WTC11 (cell line): ENCODE measurements around the gene PTGES2. TPM values are rescaled to one million over a fixed set of nuclear protein-coding genes. Genes with fewer than 3 reads are reported as not detected.

Experiments
- ATF1 ChIP-seq: sonication (generic); formaldehyde crosslinking; IDR thresholded peaks from 2 replicates; pipeline ENCODE4 v1.8.1; 2023; ENCODE audit warnings: mild to moderate bottlenecking, moderate library complexity, missing genetic modification reagents
- EMX1 ChIP-seq: fragments of 250-450 bp; sonication (Bioruptor Pico); IDR thresholded peaks from 2 replicates; pipeline ENCODE4 v1.8.0; 2021; ENCODE audit warnings: mild to moderate bottlenecking
- ESRRA ChIP-seq: sonication (generic); formaldehyde crosslinking; IDR thresholded peaks from 2 replicates; pipeline ENCODE4 v1.8.1; 2022; ENCODE audit warnings: mild to moderate bottlenecking, missing genetic modification reagents, borderline replicate concordance
- IRF2 ChIP-seq: sonication (generic); formaldehyde crosslinking; IDR thresholded peaks from 2 replicates; pipeline ENCODE4 v1.8.0; 2022; ENCODE audit warnings: low read depth, missing genetic modification reagents, borderline replicate concordance
- JAZF1 ChIP-seq: fragments of 250-450 bp; sonication (Bioruptor Pico); IDR thresholded peaks from 2 replicates; pipeline ENCODE4 v1.9.0; 2021; ENCODE audit warnings: moderate library complexity, mild to moderate bottlenecking, inconsistent platforms
- MXD4 ChIP-seq: fragments of 250-450 bp; sonication (Bioruptor Pico); IDR thresholded peaks from 2 replicates; pipeline ENCODE4 v1.8.0; 2021; ENCODE audit warnings: mild to moderate bottlenecking, moderate library complexity, borderline replicate concordance
- MYBL2 ChIP-seq: sonication (generic); formaldehyde crosslinking; IDR thresholded peaks from 2 replicates; pipeline ENCODE4 v1.8.1; 2023; ENCODE audit warnings: mild to moderate bottlenecking, moderate library complexity, missing genetic modification reagents
- NFATC4 ChIP-seq: fragments of 250-450 bp; sonication (Bioruptor Pico); IDR thresholded peaks from 2 replicates; pipeline ENCODE4 v1.9.0; 2021; ENCODE audit warnings: mild to moderate bottlenecking
- NR2C2 ChIP-seq: sonication (generic); formaldehyde crosslinking; IDR thresholded peaks from 2 replicates; pipeline ENCODE4 v1.8.0; 2022; ENCODE audit warnings: mild to moderate bottlenecking, missing genetic modification reagents
- RORB ChIP-seq: fragments of 250-450 bp; sonication (Bioruptor Pico); IDR thresholded peaks from 2 replicates; pipeline ENCODE4 v1.9.0; 2021; ENCODE audit warnings: mild to moderate bottlenecking
- SMAD3 ChIP-seq: sonication (generic); formaldehyde crosslinking; IDR thresholded peaks from 2 replicates; pipeline ENCODE4 v1.8.0; 2022; ENCODE audit warnings: missing genetic modification reagents, mild to moderate bottlenecking, borderline replicate concordance
- TEAD1 ChIP-seq: sonication (generic); formaldehyde crosslinking; IDR thresholded peaks from 2 replicates; pipeline ENCODE4 v1.8.0; 2022; ENCODE audit warnings: mild to moderate bottlenecking, missing genetic modification reagents
- TP53 ChIP-seq: sonication (generic); formaldehyde crosslinking; IDR thresholded peaks from 2 replicates; pipeline ENCODE4 v1.8.1; 2023; ENCODE audit warnings: mild to moderate bottlenecking, missing genetic modification reagents
- ZNF121 ChIP-seq: sonication (generic); formaldehyde crosslinking; IDR thresholded peaks from 2 replicates; pipeline ENCODE4 v1.8.0; 2023; ENCODE audit warnings: missing genetic modification reagents
- ZNF396 ChIP-seq: fragments of 250-450 bp; sonication (Bioruptor Pico); IDR thresholded peaks from 2 replicates; pipeline ENCODE4 v1.8.0; 2021; ENCODE audit warnings: mild to moderate bottlenecking, moderate library complexity, borderline replicate concordance
- ZNF671 ChIP-seq: fragments of 250-450 bp; sonication (Bioruptor Pico); IDR thresholded peaks from 2 replicates; pipeline ENCODE4 v1.8.0; 2021; ENCODE audit warnings: mild to moderate bottlenecking
- total RNA-seq: library from RNA; stranded (reverse); gene quantifications from 3 replicates; pipeline ENCODE4 v1.2.3, GENCODE V29; 2021
- TF ChIP-seq, protein P1 (sequence below): sonication (generic); formaldehyde crosslinking; IDR thresholded peaks from 2 replicates; pipeline ENCODE4 v1.8.1; 2023; ENCODE audit warnings: mild to moderate bottlenecking, missing genetic modification reagents
- TF ChIP-seq, protein P2 (sequence below): fragments of 200-600 bp; IDR thresholded peaks from 2 replicates; pipeline ENCODE4 v1.8.0; 2022; ENCODE audit warnings: antibody characterized with exemption
- TF ChIP-seq, protein P3 (sequence below): sonication (generic); formaldehyde crosslinking; IDR thresholded peaks from 2 replicates; pipeline ENCODE4 v1.8.0; 2022; ENCODE audit warnings: mild to moderate bottlenecking, missing genetic modification reagents
- TF ChIP-seq, protein P4 (sequence below): sonication (generic); formaldehyde crosslinking; IDR thresholded peaks from 2 replicates; pipeline ENCODE4 v1.8.1; 2023; ENCODE audit warnings: mild to moderate bottlenecking, missing genetic modification reagents, moderate library complexity
- TF ChIP-seq, protein P5 (sequence below): sonication (generic); formaldehyde crosslinking; IDR thresholded peaks from 2 replicates; pipeline ENCODE4 v1.8.1; 2023; ENCODE audit warnings: mild to moderate bottlenecking, moderate library complexity, missing genetic modification reagents
- TF ChIP-seq, protein P6 (sequence below): sonication (generic); formaldehyde crosslinking; IDR thresholded peaks from 2 replicates; pipeline ENCODE4 v1.8.1; 2022; ENCODE audit warnings: mild to moderate bottlenecking, moderate library complexity, missing genetic modification reagents
- TF ChIP-seq, protein P7 (sequence below): sonication (generic); formaldehyde crosslinking; IDR thresholded peaks from 2 replicates; pipeline ENCODE4 v1.8.1; 2022; ENCODE audit warnings: low read depth, missing genetic modification reagents, borderline replicate concordance
- TF ChIP-seq, protein P8 (sequence below): sonication (generic); formaldehyde crosslinking; IDR thresholded peaks from 2 replicates; pipeline ENCODE4 v1.8.0; 2023; ENCODE audit warnings: missing genetic modification reagents
- TF ChIP-seq, protein P9 (sequence below): fragments of 250-450 bp; sonication (Bioruptor Pico); conservative IDR thresholded peaks from 2 replicates; pipeline ENCODE4 v1.9.0; 2021; ENCODE audit warnings: mild to moderate bottlenecking

PTGES2 gene
- total RNA-seq, 1 experiment from 2014 or later, result 118 TPM

DNA sequence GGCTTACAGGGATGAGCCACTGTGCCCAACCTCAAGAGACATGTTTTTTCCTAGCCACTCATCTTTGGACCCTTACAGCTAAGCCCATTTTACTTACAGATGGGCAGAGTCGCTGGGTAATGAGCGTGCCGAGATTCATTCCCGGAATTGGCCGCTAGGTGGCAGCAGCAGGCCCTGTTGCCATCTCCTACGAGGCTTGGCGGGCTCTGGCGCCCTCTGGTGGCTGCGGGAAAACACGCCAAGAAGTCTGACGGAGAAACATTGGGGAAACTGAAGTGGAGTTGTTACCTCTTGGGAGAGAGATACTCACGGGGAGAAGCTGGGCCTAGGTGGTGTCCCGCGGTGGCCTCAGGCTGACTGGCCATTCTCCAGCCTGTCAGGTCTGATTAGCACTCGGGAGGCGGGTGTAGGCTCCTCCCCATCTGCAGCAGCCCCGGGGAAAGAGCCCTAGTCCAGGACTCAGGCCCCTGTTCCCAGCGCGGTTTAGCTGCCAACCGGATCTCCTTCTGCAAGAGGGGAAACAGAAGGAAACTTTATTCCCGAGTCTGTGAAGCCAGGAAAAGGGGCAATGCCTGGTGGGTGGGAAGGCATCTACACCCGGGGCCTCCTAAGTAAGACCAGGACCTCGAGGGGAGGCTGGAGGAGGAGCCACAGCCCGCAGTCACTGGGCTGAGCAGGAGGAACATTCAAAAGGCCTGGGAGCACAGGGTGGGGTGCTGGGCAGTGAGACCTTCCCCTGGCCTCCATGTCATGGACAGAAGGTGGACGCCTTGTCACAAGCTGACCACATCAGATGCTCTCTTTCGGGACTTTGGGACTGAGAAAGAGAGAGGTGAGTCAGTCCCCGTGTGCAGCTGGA lies 9.7 kb downstream of the PTGES2 start (continued):
- TF ChIP-seq, protein P1, sequence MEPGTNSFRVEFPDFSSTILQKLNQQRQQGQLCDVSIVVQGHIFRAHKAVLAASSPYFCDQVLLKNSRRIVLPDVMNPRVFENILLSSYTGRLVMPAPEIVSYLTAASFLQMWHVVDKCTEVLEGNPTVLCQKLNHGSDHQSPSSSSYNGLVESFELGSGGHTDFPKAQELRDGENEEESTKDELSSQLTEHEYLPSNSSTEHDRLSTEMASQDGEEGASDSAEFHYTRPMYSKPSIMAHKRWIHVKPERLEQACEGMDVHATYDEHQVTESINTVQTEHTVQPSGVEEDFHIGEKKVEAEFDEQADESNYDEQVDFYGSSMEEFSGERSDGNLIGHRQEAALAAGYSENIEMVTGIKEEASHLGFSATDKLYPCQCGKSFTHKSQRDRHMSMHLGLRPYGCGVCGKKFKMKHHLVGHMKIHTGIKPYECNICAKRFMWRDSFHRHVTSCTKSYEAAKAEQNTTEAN (CRISPR knock-in tag), result no peak
- TF ChIP-seq MXD4 (CRISPR knock-in tag) (no peak), MYBL2 (CRISPR knock-in tag) (no peak), ZNF121 (CRISPR knock-in tag) (peak; percentile 62; the same call in 1 of the 2 replicates), JAZF1 (CRISPR knock-in tag) (no peak), ATF1 (CRISPR knock-in tag) (no peak), RORB (no peak), IRF2 (CRISPR knock-in tag) (no peak), ZNF396 (no peak), SMAD3 (CRISPR knock-in tag) (no peak), NR2C2 (CRISPR knock-in tag) (no peak), ZNF671 (CRISPR knock-in tag) (no peak), NFATC4 (CRISPR knock-in tag) (no peak), TP53 (no peak), TEAD1 (CRISPR knock-in tag) (no peak), EMX1 (CRISPR knock-in tag) (no peak), ESRRA (CRISPR knock-in tag) (no peak)
- TF ChIP-seq, protein P2, sequence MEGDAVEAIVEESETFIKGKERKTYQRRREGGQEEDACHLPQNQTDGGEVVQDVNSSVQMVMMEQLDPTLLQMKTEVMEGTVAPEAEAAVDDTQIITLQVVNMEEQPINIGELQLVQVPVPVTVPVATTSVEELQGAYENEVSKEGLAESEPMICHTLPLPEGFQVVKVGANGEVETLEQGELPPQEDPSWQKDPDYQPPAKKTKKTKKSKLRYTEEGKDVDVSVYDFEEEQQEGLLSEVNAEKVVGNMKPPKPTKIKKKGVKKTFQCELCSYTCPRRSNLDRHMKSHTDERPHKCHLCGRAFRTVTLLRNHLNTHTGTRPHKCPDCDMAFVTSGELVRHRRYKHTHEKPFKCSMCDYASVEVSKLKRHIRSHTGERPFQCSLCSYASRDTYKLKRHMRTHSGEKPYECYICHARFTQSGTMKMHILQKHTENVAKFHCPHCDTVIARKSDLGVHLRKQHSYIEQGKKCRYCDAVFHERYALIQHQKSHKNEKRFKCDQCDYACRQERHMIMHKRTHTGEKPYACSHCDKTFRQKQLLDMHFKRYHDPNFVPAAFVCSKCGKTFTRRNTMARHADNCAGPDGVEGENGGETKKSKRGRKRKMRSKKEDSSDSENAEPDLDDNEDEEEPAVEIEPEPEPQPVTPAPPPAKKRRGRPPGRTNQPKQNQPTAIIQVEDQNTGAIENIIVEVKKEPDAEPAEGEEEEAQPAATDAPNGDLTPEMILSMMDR, result peak; percentile 100
- TF ChIP-seq, protein P3, sequence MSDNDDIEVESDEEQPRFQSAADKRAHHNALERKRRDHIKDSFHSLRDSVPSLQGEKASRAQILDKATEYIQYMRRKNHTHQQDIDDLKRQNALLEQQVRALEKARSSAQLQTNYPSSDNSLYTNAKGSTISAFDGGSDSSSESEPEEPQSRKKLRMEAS (CRISPR knock-in tag), result no peak
- TF ChIP-seq, protein P4, sequence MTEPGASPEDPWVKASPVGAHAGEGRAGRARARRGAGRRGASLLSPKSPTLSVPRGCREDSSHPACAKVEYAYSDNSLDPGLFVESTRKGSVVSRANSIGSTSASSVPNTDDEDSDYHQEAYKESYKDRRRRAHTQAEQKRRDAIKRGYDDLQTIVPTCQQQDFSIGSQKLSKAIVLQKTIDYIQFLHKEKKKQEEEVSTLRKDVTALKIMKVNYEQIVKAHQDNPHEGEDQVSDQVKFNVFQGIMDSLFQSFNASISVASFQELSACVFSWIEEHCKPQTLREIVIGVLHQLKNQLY (CRISPR knock-in tag), result no peak
- TF ChIP-seq, protein P5, sequence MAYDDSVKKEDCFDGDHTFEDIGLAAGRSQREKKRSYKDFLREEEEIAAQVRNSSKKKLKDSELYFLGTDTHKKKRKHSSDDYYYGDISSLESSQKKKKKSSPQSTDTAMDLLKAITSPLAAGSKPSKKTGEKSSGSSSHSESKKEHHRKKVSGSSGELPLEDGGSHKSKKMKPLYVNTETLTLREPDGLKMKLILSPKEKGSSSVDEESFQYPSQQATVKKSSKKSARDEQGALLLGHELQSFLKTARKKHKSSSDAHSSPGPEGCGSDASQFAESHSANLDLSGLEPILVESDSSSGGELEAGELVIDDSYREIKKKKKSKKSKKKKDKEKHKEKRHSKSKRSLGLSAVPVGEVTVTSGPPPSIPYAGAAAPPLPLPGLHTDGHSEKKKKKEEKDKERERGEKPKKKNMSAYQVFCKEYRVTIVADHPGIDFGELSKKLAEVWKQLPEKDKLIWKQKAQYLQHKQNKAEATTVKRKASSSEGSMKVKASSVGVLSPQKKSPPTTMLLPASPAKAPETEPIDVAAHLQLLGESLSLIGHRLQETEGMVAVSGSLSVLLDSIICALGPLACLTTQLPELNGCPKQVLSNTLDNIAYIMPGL (CRISPR knock-in tag), result peak; percentile 94
- TF ChIP-seq, protein P6, sequence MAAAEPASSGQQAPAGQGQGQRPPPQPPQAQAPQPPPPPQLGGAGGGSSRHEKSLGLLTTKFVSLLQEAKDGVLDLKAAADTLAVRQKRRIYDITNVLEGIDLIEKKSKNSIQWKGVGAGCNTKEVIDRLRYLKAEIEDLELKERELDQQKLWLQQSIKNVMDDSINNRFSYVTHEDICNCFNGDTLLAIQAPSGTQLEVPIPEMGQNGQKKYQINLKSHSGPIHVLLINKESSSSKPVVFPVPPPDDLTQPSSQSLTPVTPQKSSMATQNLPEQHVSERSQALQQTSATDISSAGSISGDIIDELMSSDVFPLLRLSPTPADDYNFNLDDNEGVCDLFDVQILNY (CRISPR knock-in tag), result no peak
- TF ChIP-seq, protein P7, sequence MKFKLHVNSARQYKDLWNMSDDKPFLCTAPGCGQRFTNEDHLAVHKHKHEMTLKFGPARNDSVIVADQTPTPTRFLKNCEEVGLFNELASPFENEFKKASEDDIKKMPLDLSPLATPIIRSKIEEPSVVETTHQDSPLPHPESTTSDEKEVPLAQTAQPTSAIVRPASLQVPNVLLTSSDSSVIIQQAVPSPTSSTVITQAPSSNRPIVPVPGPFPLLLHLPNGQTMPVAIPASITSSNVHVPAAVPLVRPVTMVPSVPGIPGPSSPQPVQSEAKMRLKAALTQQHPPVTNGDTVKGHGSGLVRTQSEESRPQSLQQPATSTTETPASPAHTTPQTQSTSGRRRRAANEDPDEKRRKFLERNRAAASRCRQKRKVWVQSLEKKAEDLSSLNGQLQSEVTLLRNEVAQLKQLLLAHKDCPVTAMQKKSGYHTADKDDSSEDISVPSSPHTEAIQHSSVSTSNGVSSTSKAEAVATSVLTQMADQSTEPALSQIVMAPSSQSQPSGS (CRISPR knock-in tag), result no peak
- TF ChIP-seq, protein P8, sequence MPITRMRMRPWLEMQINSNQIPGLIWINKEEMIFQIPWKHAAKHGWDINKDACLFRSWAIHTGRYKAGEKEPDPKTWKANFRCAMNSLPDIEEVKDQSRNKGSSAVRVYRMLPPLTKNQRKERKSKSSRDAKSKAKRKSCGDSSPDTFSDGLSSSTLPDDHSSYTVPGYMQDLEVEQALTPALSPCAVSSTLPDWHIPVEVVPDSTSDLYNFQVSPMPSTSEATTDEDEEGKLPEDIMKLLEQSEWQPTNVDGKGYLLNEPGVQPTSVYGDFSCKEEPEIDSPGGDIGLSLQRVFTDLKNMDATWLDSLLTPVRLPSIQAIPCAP (CRISPR knock-in tag), result no peak
- TF ChIP-seq, protein P9, sequence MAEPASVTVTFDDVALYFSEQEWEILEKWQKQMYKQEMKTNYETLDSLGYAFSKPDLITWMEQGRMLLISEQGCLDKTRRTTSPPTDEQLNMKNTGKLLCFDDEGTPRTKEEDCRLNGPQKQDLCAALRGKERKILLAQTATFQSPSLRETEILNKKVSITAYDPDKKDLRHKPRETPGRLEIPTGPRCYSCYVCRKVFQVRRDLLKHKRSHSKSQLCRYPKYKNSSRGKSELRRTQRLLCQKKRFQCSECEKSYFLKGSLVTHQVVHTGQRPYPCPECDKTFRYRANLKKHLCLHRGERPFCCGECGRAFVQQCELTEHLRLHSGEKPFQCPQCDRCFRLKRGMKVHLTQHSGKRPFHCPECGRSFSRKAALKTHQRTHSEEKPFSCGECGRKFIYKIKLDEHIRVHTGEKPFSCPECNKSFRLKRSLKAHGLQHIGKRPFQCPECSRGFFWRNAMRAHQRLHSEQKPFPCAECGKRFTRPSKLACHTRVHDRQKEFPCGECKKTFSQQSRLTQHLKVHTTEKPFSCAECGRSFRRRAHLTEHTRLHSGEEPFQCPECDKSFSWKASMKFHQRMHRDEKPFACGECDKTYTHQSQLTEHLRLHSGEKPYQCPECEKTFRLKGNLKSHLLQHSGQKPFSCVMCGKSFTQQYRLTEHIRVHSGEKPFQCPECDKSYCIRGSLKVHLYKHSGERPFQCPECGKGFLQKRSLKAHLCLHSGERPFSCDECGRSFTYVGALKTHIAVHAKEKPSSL (CRISPR knock-in tag), result no peak
